Kidney glomerular epithelial cell (primary cell): ENCODE data around the gene DNAJC7.

Experiments used
- DNase-seq: peaks from one replicate; lab custom pipeline; 2025; lab: John Stamatoyannopoulos, UW

DNAJC7 gene

DNA sequence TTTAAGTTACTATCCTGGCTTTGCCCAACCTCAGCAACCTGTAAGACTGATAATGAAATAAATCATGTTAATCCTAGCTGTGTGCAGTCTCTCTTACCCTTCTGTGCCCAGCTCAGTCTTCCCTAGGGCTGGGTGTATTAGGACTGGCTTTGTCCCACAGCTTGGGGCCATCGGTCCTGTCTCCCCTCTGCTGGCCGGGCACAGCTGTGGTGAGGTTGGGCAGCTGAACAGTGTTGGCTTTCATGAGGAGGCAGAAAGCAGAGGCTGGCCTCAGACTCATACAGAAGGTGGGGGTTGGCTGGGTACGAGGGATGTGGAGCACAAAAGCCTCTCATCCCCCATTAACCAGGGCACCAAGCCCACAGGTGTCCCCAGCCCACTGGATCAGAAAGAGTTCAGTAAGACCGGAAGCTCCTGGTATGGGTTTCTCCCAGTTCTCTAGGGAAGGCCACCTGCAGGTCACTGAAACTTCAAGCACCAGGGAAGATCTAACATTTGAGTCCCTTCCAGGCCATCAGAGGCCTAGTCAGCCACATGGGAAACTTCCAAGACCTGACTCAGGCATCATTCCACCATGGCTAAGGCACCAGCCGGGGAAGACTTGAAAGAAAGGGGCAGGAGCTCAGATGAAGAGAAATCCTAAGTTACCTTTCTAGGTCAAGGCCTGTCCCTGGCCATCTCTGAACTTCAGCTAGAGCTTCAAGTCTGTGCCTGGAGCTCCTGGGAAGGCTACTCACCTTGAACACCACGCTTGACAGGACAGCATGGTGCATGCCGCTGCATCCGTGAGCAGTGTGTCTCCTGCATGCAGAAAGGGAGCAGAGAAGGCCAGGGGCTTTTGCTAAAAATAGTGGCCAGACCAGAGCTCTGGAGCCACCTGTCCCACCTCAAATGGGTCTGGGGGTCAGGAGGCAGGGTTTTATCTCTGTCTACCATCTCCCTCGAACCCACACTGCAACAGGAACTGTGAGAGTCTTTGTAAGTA lies 41.8 kb downstream of the DNAJC7 start:
- DNase-seq: no peak

DNA sequence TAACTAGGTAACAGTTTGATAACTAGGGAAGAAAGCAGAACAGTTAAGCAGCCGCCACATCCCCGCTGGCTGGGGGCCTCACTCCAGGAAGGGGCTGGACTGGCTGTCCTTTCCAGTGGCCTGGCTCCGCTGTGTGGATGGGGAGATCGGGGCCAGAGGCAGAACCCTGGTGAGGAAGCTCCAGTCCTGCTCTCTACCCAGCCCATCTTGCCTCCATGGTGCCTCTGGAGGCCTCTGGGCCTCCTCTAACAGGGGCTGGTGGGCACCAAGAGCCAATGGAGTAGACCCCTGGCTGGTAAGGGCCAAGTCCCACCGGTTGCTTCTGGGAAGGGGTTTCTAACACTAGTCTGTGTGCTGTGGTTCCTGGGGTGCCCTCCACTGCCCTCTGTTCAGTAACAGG lies 42.6 kb downstream of the DNAJC7 start:
- no peak for DNase-seq

DNA sequence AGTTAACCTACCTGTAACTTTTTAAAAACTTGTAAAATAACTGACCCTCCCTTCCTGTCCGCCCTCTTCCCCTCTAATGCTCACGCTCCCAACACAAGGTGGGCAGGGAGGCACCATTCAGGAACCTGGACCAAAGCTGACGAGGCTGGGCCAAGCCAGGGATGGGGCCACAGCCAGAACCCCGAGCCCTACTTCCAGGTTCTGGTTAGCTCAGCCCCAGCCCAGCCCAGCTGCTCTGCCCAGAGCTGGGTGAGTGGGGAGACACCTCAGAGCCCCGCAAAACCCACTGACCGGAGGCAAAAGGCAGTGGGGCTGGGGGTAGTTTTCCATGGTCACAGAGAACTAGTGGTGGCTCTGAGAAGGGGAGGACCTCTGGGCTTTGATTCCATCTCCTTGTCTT lies 43.2 kb downstream of the DNAJC7 start:
- DNase-seq: no peak

DNA sequence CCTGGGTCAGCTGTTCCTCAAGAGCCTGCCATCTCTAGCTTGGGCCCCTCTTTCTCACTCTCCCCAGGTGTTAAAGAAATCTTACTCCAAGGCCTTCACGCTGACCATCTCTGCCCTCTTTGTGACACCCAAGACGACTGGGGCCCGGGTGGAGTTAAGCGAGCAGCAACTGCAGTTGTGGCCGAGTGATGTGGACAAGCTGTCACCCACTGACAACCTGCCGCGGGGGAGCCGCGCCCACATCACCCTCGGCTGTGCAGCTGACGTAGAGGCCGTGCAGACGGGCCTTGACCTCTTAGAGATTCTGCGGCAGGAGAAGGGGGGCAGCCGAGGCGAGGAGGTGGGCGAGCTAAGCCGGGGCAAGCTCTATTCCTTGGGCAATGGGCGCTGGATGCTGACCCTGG lies 43.8 kb downstream of the DNAJC7 start:
- no peak for DNase-seq

DNA sequence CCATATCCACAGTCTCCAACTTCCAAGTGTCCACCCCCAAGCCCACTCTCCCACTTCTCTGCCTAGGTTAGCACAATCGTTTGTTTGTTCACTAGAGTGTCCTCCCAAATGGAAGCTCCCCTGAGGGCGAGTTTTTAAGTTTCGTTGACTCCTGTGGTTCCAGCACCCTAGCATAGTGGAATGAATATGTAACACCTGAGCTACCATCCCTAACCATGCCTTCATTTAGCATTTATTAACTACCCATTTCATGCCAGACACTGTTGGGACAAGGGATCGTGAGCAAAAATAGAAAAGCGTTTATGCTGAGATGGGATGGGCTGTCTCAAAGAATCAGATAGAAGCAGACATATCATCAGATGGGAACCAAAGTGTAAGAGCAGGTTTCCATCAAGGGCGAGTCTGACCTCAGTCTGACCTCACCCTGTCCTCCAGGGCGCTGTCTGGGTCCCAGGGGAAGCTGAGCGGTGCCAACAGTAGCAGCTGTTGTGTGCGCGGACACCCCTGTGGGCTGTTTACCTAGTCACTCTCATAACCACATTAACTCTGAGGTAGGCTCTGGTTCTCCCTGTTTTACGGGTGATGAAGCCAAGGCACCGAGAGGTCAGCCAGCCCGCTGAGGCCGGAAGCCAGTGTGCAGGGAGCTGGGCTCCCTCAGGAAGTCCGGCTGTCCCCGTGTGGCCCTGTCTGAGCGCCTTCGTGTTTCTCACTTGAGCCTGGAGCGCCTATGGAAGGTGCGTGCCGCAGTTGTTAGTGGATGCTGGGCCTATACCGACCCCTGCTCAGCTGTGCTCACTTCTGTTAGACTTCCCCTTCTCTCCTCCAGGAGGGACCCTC lies 44.5 kb downstream of the DNAJC7 start:
- DNase-seq: peak; percentile 33

DNA sequence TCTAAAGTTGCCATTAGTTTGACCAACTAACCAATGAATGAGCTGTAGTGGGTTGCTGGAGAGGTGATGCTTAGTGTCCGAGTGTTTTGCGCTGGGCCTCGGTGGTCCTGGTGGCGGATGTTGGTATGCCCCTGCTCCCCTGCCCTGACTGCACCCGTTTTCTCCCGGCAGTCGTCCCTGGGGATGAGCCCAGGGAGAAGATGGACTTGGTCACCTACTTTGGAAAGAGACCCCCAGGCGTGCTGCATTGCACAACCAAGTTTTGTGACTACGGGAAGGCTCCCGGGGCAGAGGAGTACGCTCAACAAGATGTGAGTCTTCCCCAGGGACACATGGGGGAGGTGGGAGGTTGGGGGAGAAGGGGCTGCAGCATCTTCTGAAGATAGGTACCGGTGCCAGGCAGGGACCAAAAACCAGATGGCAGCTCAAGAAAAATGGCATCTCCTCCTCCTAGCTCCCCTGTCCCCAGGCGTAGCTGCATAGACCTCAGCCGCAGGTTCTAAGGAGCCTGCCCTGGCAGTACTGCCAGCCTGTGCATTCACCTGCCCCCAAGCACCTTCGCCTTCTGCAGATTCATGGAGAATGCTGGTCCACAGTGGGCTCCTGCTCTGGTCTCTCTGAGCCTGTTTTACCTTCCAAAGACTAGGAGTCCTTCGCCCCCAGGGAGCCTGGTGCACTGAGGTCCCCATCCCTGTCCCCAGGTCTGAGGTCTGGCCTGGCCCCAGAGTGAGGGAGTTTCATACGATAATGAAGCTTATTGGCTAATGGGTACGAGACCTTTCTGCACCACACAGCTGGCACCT lies 45.3 kb downstream of the DNAJC7 start:
- DNase-seq: no peak

DNA sequence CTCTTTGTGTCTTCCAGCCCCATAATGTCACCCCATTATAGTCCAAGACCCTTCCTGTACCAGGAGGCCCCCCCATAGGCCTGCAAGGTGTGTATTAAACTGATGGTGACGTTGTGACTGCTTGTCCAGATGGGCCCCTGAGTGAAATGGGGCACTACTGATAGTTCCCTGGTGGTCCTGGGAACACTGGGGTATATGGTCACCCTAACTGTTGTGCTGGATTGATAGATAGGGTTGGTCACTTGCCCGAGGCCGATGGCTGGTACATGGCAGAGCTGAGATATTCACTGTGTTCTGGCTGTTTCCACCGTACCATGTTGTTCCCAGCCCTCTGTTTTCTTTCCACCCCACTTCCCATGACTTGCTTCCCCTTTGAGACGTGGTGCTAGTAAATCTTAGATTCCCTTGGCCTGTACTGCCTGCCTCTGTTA lies 46.3 kb downstream of the DNAJC7 start:
- no peak for DNase-seq

DNA sequence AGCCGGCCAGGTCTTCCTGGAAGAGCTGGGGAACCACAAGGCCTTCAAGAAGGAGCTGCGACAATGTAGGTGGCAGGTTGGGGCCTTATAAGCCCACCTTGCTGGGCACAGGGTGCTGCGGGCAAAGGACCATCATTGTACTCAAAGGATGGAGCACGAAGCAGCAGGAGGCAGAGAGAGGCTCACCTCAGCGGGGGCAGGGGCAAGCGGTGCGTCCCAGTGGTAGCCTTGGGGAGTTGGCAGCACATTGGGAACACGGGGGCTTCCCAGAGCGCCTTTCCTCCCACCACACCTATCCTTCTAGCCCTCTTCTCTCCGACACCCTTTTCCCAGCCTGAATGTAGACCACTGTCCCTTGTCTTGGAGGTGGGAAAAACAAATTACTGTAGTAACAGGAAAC lies 48.6 kb downstream of the DNAJC7 start:
- DNase-seq: no peak

DNA sequence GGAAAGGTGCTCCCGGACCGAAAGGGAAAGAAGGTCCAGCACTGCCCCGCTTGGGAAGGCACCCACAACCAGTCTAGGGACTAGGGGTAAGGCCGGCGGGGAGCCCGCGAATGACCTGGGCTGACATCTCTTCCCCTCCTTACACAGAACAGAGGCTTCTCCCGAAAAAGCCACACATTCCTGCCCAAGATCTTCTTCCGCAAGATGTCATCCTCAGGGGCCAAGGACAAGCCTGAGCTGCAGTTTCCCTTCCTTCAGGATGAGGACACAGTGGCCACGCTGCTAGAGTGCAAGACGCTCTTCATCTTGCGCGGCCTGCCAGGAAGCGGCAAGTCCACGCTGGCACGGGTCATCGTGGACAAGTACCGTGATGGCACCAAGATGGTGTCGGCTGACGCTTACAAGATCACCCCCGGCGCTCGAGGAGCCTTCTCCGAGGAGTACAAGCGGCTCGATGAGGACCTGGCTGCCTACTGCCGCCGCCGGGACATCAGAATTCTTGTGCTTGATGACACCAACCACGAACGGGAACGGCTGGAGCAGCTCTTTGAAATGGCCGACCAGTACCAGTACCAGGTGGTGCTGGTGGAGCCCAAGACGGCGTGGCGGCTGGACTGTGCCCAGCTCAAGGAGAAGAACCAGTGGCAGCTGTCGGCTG lies 49.2 kb downstream of the DNAJC7 start:
- DNase-seq: no peak

DNA sequence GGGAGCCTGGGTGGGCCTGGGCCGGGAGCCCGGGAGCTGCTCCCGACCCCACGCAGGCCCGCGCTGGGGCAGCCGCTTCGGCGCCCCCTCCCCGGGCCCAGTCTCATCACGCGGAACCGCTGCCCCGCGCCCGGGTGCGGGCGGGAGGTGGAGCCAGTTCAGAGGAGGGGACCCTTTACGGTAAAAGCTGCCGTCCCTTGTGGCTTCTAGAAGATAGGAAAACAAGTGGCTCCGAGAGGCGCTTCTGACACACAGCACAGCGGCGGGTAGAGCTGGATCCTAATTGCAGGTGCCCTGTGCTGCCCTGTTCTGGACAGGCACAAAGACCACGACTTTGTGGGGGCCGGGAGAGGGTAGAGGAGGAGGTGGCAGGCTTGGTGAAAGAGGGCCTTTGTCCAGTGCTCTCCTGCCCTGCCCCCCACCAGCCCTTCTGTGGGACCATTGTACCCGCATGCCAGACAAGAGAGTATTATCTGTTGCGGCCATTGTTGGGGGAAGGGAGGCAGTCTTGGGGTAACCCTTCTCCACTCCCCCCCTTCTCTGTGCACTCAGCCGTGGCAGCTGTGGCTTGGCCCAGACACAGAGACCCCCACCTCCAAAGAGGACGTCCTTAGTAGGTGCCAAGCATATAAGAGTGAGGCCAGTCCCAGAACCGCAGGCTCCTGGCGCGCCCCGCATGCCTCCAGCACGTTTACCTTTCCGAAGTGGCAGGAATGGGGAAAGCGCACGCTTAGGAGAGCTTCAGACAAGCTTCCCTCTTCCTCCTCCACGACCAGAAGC lies 49.9 kb downstream of the DNAJC7 start:
- DNase-seq: no peak

DNA sequence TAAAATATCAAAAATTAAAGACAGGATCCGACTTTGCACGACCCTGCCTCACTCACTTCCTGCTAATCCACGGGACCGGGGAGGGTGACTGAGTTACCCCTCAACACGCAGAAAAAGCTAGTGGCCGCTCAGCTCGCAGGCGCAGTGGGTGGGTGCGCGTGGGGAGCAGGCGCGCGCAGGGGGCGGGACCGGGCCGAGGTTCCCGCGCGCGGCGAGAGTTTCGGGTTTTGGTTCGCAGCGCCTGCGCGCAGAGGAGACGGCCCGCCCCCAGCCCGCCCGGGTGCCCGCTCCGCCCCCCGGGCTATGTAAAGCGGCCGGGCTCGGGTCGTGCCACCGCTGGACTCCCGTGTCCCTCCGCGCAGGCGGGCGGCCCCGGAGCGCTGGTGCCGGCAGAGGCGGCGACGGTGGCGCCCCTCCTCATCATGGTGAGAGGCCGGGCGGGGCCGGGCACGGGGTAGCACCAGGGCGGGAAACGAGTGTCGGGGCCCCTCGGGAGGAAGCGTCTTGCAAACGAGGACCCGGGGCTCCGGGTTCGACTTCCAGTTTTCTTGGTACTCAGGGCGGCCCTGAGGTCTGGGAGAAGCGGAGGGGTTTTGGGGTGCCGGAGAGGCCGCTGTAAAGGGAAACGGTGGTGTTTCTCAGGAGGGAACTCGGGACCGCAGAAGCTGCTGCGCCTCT lies 50.6 kb downstream of the DNAJC7 start, which contains the start of gene CNP:
Gene CNP (plus strand): TSS at position 333 of the 678 bp plus-strand sequence. CDS start 90 bp downstream, at position 423.
- DNase-seq: peak; percentile 44

DNA sequence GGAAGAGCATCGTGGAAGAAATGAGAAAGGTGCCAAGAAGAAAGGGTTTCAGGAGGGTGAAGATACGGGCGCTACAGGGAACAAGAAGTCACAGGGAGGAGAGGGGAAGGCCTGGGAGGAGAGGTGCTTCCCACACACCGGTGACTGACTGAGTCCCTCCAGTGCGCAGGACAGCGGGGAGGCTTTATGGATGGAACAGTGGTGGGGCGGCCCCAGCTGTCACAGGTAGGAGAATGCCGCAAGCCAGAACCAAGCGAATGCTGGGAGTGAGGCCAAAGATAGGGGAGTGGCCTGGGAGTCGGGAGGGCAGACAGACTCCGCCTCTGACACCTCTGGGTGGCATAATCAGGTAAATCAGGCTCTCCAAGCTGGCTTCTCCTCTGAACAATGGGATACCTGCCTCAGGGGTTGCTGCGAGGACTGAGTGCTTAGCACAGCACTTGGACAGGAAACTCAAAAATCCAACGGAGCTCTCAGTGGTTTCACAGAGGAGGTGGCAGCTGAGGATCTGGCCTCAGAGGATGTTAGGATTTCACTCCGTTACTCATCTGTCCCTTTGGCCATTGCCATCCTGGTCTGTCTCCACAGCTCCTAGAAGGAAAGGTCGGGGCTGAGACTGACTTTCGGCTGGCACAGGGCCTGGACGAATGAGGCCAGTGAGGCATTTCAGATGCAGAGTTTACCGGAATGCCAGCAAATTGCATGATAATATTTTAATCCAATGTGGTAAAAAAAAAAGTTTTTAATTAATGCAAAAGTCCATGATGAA lies 51.4 kb downstream of the DNAJC7 start:
- peak; percentile 71 for DNase-seq

DNA sequence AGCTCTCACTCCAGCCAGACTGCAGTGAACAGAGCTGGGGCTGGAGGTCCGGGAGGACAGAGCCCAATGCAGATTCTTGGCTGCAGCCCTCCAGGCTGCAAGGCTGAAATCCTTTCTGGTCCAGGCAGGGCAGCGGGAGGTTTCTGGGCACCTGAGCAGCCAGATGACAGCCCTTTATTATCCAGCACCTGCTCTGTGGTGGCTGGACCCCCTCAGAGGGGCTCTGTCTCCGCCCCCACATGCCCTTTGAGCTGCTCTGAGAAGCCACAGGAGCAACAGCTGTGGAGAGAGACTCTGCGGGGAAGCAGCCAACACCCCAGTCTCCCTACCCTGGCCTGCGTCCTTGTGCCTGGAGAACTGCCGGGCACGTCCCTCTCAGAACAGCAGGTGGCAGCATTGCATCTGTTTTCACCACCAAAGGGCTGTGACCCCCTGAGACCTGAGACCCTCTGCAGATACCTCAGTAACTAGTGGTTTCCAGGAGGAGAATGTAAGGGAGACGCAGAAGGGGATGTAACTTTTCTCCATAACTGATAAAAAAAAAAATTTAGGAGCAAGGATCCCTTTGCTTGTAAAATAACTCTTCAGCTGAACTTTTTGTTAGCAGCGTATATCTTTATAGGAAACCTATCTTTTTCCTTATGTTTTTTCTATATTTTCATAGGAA lies 54.3 kb downstream of the DNAJC7 start:
- peak; percentile 15 for DNase-seq

DNA sequence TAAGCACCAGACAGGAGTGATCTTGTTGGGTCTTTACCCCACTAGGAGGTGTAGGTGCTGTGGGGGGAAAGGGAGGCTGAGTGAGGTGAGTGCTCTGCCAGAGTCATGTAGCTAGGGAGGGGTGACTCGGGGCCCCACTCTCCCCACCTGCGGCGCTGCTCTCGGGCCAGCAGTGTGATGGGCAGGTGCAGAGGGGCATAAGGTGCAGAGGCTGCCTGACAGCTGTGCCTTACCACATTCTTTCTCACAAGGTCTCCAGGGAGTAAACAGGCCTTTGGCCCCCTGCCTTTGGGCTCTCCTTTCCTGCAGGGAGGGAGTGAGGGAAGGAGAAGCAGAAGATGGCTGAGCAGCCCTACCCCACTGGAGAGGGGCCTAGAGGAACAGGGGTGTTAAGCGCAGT lies 55.1 kb downstream of the DNAJC7 start:
- no peak for DNase-seq

DNA sequence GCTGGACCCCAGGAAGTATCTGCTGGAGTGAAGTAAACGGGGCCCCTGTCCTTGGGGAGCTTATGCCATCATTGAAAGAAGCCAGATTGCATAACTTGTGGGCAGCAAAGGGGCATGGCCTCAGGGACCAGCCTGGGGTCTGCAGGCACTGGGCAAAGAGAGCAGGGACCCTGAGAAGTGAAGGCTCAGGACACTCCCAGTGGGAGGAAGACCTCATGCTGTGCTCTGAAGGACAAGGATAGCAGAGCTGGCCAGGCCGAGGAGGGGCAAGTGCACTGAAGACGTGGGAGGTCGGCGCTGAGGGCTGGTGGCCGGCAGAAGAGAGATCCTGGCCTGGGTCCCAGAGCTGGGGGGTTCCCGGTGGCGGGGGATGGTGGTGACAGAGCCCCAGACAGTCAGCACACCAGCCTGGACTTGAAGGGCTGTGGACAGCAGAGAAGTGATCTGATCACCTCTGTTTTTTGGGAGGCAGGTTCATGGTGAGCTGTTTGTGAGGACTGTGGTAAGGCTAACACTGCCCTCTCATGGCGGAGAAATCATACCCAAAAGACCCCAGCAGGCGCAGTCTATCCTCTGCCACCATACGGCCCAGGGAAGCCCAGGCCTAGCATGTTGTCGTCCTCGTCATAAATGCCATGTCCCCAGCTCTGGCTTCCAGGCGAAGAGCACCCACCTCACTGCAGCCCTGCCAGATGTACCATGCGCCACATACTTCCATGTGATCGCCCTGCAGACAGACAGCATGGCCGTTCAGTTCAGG lies 57.7 kb downstream of the DNAJC7 start:
- DNase-seq: peak; percentile 51

DNA sequence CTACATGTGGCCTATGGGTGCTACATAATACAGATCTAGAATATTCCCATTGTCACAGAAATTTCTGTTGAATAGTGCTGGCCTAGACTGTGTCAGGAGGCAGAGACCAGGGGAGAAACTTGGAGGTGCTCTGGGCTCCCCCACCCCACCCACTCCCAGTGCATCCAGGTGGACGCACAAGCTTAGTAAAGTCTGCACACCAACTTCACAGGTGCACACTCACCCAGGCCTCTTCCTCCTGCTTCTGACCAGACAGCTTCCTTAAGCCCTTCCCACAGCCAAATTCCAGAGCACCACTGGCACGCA lies 58.3 kb downstream of the DNAJC7 start:
- no peak for DNase-seq

DNA sequence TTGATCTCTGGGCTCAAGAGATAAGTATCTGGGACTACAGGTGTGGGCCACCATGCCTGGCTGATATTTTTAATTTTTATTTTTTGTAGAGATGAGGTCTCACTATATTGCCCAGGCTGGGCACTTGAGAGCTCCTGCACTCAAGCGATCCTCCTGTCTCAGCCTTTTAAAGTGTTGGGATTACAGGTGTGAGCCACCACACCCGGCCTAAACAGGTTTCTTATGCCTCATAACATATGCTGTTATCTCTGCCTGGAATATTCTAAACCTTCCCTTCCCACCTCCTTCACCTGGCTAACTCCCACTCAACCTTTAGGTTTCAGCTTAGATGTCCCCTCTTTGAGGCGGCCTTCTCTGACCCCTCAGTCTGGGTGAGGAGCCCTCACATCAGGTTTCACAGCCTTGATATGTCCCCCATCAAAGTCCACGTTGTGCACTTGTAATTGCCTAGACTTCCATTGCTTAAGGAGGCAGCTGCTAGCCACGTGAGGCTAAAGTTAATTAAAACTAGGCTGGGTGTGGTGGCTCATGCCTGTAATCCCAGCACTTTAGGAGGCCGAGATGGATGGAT lies 59.3 kb downstream of the DNAJC7 start:
- DNase-seq: no peak
